ENCODE measurements around the gene DIAPH3.

The DIAPH3 gene

DNA sequence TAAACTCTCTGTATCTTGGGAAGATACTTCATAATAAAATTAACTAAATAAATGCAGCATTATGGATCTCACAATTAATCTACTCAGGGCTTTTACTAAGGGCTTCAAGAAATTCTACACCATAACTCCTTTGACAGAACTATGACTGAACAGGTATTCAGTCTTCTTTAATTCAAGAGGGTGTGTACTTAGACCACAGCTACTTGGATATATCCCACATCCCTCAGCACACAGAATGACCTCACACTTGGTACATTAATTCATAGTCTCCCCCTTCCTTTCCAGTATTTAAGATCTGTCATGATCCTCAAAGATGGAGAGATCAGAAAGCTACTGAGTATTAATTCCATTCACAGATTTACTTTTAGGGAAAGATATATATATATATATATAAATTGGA is 11.6 kb downstream of the DIAPH3 start:
- TF ChIP-seq, protein P1, sequence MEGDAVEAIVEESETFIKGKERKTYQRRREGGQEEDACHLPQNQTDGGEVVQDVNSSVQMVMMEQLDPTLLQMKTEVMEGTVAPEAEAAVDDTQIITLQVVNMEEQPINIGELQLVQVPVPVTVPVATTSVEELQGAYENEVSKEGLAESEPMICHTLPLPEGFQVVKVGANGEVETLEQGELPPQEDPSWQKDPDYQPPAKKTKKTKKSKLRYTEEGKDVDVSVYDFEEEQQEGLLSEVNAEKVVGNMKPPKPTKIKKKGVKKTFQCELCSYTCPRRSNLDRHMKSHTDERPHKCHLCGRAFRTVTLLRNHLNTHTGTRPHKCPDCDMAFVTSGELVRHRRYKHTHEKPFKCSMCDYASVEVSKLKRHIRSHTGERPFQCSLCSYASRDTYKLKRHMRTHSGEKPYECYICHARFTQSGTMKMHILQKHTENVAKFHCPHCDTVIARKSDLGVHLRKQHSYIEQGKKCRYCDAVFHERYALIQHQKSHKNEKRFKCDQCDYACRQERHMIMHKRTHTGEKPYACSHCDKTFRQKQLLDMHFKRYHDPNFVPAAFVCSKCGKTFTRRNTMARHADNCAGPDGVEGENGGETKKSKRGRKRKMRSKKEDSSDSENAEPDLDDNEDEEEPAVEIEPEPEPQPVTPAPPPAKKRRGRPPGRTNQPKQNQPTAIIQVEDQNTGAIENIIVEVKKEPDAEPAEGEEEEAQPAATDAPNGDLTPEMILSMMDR (IDR thresholded peaks at IDR 0.05) = no peak
- no peak for TF ChIP-seq ZFX (IDR thresholded peaks at IDR 0.05; ENCODE audit: borderline replicate concordance)

DNA sequence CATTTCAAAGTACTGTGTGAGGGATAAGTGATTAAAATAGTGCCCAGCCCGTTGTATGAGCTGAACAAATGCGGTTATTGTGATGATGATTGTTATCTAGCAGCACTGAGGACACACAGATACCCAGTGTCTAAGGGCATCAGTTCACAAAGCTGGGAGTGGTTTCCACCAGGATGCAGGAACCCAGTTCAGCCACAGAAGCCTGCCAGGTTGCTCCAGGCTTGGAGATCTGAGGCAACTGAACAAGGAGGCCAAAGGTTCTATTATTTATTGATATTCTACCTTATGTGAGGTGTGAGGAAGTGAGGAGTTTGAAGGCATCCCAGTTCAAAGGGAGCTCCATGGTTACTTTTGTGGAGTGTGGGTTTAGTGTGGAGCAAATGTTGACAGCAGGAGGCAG is 13.2 kb downstream of the DIAPH3 start:
- TF ChIP-seq, protein P1 (IDR thresholded peaks at IDR 0.05) = no peak
- TF ChIP-seq ZFX (IDR thresholded peaks at IDR 0.05; ENCODE audit: borderline replicate concordance) = no peak
- no peak overlapping the region for H3K27ac ChIP-seq

More for the DNA sequence above, 11.6 kb downstream of the DIAPH3 start:
- H3K27ac ChIP-seq = no peak overlapping the region

DNA sequence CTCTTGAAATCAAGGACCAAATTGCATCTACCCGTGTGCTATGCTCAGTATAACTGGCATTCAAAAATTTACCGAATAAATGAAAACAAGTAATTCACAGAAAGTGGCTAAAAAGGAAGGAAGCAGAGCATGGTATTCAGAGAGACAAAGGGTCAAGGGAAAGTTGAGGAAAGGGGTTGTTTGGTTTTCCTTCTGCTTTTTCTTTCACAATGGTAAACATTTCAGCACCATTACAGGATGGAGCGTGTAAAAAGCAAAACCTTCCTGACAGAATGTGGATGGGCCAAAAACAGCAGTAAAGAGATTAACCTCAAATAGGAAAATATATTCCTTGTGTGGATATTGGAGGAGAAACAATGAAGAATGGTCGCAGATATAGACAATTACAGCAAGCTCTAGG is 14.8 kb downstream of the DIAPH3 start:
- TF ChIP-seq, protein P1 (IDR thresholded peaks at IDR 0.05) = no peak
- TF ChIP-seq ZFX (IDR thresholded peaks at IDR 0.05; ENCODE audit: borderline replicate concordance) = no peak
- H3K27ac ChIP-seq = no peak overlapping the region

DNA sequence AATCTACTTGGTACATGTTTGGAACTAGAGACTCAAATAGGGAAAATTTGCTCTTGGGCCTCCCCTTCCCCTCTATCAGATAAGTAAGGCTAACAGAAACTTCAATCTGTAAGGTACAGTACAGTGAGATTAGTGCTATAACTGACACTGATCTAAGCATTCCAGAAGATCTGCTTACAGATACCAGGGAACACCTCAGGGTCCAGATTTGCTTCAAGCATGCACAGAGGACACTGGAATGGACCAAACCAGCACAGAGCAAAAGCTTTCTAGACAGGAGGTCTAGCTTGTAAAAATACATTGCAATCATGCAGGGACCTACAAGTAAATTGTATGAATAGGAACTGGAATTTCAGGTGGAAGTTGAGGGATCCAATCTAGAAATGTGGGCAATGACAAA is 16.4 kb downstream of the DIAPH3 start:
- no peak overlapping the region for H3K27ac ChIP-seq
- TF ChIP-seq, protein P1 (IDR thresholded peaks at IDR 0.05) = no peak
- TF ChIP-seq ZFX (IDR thresholded peaks at IDR 0.05; ENCODE audit: borderline replicate concordance) = no peak

DNA sequence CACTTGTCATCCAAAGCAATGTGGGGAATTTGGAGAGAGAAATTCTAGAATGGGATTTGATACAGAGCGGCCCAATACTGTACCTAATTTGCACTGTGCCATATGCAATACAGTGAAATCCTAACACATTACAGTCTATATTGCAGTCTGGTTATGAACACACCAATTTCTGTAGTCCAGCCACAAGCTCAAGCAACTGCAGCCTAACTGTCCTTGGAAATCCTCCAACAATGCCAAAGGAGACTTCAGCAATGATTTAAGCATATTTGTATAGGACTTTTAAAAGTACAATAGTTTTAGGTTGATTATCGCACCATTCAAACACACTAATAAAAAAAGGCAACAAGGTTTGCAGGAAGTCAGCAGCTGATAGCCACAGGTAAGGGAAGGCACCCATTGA is 17.3 kb downstream of the DIAPH3 start:
- H3K27ac ChIP-seq = no peak overlapping the region
- no peak for TF ChIP-seq ZFX (IDR thresholded peaks at IDR 0.05; ENCODE audit: borderline replicate concordance)
- TF ChIP-seq, protein P1 (IDR thresholded peaks at IDR 0.05) = no peak

DNA sequence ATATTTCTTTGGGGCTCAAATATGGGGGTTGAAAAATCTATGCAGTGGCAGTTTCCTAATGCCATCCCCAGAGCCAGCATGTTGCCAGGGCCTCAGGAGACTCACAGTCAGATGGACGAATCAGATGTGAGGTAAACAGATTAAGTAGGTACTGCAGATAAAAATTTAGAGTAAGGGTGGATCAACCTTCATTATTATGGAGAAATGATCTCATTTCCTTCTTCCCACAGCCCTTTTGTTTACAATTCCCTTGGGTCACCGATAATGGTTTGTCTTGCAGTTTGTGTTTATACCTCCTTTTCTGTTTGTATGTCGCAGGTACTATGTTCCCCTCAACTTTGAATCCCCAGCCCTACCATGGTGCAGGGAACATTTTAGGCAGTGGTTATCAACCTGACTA is 20.0 kb downstream of the DIAPH3 start:
- TF ChIP-seq ZFX (IDR thresholded peaks at IDR 0.05; ENCODE audit: borderline replicate concordance) = no peak
- TF ChIP-seq, protein P1 (IDR thresholded peaks at IDR 0.05) = no peak
- H3K27ac ChIP-seq = no peak overlapping the region

DNA sequence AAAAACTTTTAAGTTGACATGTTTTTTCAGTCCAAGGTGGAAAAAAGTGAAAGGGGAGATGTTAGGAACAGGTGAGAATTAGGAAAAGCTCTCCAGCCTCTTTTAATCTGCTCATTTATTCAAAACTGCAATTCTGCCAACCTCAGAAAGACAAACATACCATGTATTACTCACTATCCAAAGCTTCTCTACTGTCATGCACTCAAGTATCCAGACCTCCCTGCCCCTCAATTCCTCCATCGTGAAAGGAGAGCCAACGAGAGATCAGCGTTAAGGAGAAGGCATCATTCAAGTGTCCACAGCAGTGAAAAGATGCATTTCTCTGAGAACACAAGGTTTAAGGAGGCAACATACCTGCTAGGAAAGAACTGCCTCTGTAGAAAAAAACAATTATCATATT is 24.5 kb downstream of the DIAPH3 start:
- TF ChIP-seq, protein P1 (IDR thresholded peaks at IDR 0.05) = no peak
- no peak for TF ChIP-seq ZFX (IDR thresholded peaks at IDR 0.05; ENCODE audit: borderline replicate concordance)
- H3K27ac ChIP-seq = no peak overlapping the region

Measured in 22Rv1 (cell line).